Peyer's patch (tissue), 4 donors: ENCODE measurements around the gene PXDC1. TPM values are rescaled to one million over a fixed set of nuclear protein-coding genes. Genes with fewer than 3 reads are reported as not detected.

Experiments used
- DNase-seq, 3 donors: peaks; one replicate each; pipeline ENCODE4 v3.0.0-alpha.2; 2017 to 2019
- H3K27ac ChIP-seq, 4 donors: fragments of 200-600 bp; sonication (generic); one replicate each; pipeline ENCODE4 v1.5.1; 2016 to 2019
- H3K27me3 ChIP-seq, 2 donors: fragments of 200-600 bp; sonication (generic); one replicate each; pipeline ENCODE4 v1.5.1; 2019
- H3K36me3 ChIP-seq, 3 donors: fragments of 200-600 bp; sonication (generic); one replicate each; pipeline ENCODE4 v1.5.1; 2016 to 2019
- H3K4me1 ChIP-seq, 4 donors: fragments of 200-600 bp; sonication (generic); one replicate each; pipeline ENCODE4 v1.5.1; 2016 to 2019
- H3K4me3 ChIP-seq, 4 donors: fragments of 200-600 bp; sonication (generic); 1 replicate in 3 of 4; 2 replicates in 1 of 4; pipeline ENCODE4 v1.5.1; 2016 to 2019; ENCODE audit warnings: mild to moderate bottlenecking in 1 of 4
- H3K9me3 ChIP-seq, 4 donors: fragments of 200-600 bp; sonication (generic); one replicate each; pipeline ENCODE4 v1.5.1; 2016 to 2019; ENCODE audit warnings: mild to moderate bottlenecking in 1 of 4
- CTCF ChIP-seq, 6 experiments: fragments of 450-650 bp in 4 of 6; fragments of 200-600 bp in 2 of 6; sonication (generic) in 1 of 6; IDR thresholded peaks; one replicate each; pipeline ENCODE4 v1.5.1; 2017 to 2019; ENCODE audit warnings: antibody characterized with exemption in 6 of 6, mild to moderate bottlenecking in 3 of 6, moderate library complexity in 1 of 6
- POLR2A ChIP-seq, 2 donors: fragments of 450-650 bp; IDR thresholded peaks; one replicate each; pipeline ENCODE4 v1.5.1; 2017; ENCODE audit warnings: antibody characterized with exemption in 2 of 2, mild to moderate bottlenecking in 2 of 2, moderate library complexity in 2 of 2
- total RNA-seq, 4 donors: library from RNA; depleted of rRNA; stranded (reverse); fragments of >200 nt; gene quantifications; one replicate each; pipeline ENCODE4 v1.1.0, GENCODE V29; 2016

The PXDC1 gene
- total RNA-seq, 4 donors from 2014 or later: 35.5 to 69.4 (median 61.1) TPM

- no peaks in the 10 kb centered on the region for H3K27me3 ChIP-seq
- no peak overlapping the region for H3K27ac ChIP-seq
- TF ChIP-seq POLR2A (IDR thresholded peaks at IDR 0.05): no peak
- TF ChIP-seq CTCF (IDR thresholded peaks at IDR 0.05): no peak
- DNase-seq: no peak
- no peaks in the 10 kb centered on the region for H3K4me1 ChIP-seq
- H3K9me3 ChIP-seq: no peaks in the 10 kb centered on the region
- no peak overlapping the region for H3K4me3 ChIP-seq
- no peaks in the 10 kb centered on the region for H3K36me3 ChIP-seq
Observed at GRCh38 chr6:3710403-3710802, 41.1 kb downstream of the PXDC1 start.

GRCh38 chr6:3708540-3708939, 43.0 kb downstream of the PXDC1 start:
- no peak for DNase-seq
- no peaks in the 10 kb centered on the region for H3K9me3 ChIP-seq
- H3K27me3 ChIP-seq: no peaks in the 10 kb centered on the region
- no peak overlapping the region for H3K27ac ChIP-seq
- H3K4me3 ChIP-seq: no peak overlapping the region
- TF ChIP-seq POLR2A (IDR thresholded peaks at IDR 0.05): no peak
- TF ChIP-seq CTCF (IDR thresholded peaks at IDR 0.05): no peak
- no peaks in the 10 kb centered on the region for H3K4me1 ChIP-seq
- no peaks in the 10 kb centered on the region for H3K36me3 ChIP-seq

- H3K9me3 ChIP-seq: no peaks in the 10 kb centered on the region
- H3K27me3 ChIP-seq: no peaks in the 10 kb centered on the region
- no peaks in the 10 kb centered on the region for H3K4me1 ChIP-seq
- no peak overlapping the region for H3K4me3 ChIP-seq
- TF ChIP-seq POLR2A (IDR thresholded peaks at IDR 0.05) (no peak), CTCF (IDR thresholded peaks at IDR 0.05) (no peak)
- DNase-seq: no peak
- no peak overlapping the region for H3K27ac ChIP-seq
- no peaks in the 10 kb centered on the region for H3K36me3 ChIP-seq
Observed at GRCh38 chr6:3707751-3708412, 43.6 kb downstream of the PXDC1 start.

GRCh38 chr6:3707024-3707423, 44.5 kb downstream of the PXDC1 start:
- no peak for DNase-seq
- Histone ChIP-seq H3K27me3 (no peaks in the 10 kb centered on the region), H3K4me1 (no peaks in the 10 kb centered on the region), H3K27ac (no peak overlapping the region), H3K9me3 (no peaks in the 10 kb centered on the region), H3K36me3 (no peaks in the 10 kb centered on the region), H3K4me3 (no peak overlapping the region)
- TF ChIP-seq POLR2A (IDR thresholded peaks at IDR 0.05) (no peak), CTCF (IDR thresholded peaks at IDR 0.05) (no peak)

GRCh38 chr6:3706547-3706946, 45.0 kb downstream of the PXDC1 start:
- no peaks in the 10 kb centered on the region for H3K36me3 ChIP-seq
- TF ChIP-seq POLR2A (IDR thresholded peaks at IDR 0.05) (no peak), CTCF (IDR thresholded peaks at IDR 0.05) (no peak)
- DNase-seq: no peak
- H3K4me3 ChIP-seq: no peak overlapping the region
- H3K27ac ChIP-seq: no peak overlapping the region
- H3K9me3 ChIP-seq: no peaks in the 10 kb centered on the region
- no peaks in the 10 kb centered on the region for H3K4me1 ChIP-seq
- H3K27me3 ChIP-seq: no peaks in the 10 kb centered on the region

GRCh38 chr6:3701631-3702030, 49.9 kb downstream of the PXDC1 start:
- DNase-seq: no peak
- TF ChIP-seq CTCF (IDR thresholded peaks at IDR 0.05): no peak
- TF ChIP-seq POLR2A (IDR thresholded peaks at IDR 0.05): no peak
- Histone ChIP-seq H3K36me3 (no peaks in the 10 kb centered on the region), H3K4me3 (no peak overlapping the region), H3K27ac (no peak overlapping the region), H3K9me3 (no peaks in the 10 kb centered on the region), H3K4me1 (no peaks in the 10 kb centered on the region), H3K27me3 (no peaks in the 10 kb centered on the region)
